HG03571 (cell line): ENCODE data around the gene IFITM10.

Experiments used
- ATAC-seq: cut with Tn5 transposase; IDR thresholded peaks from one replicate; pipeline ENCODE4 v1.9.1; 2021; ENCODE audit not compliant: unreplicated experiment

IFITM10 gene

GRCh38 chr11:1742371-1742770 lies 8.0 kb downstream of the IFITM10 start:
- ATAC-seq: no peak

GRCh38 chr11:1741741-1742140 lies 8.7 kb downstream of the IFITM10 start:
- ATAC-seq: no peak

GRCh38 chr11:1740786-1741530 lies 9.4 kb downstream of the IFITM10 start:
- no peak for ATAC-seq

GRCh38 chr11:1739576-1739975 lies 10.8 kb downstream of the IFITM10 start:
- ATAC-seq: no peak

- ATAC-seq: no peak
Measured at GRCh38 chr11:1738380-1738779, 12.0 kb downstream of the IFITM10 start.

GRCh38 chr11:1737080-1737757 lies 13.2 kb downstream of the IFITM10 start:
- ATAC-seq: no peak

GRCh38 chr11:1736447-1736992 lies 13.9 kb downstream of the IFITM10 start:
- ATAC-seq: no peak

- no peak for ATAC-seq
Measured at GRCh38 chr11:1735271-1735670, 15.1 kb downstream of the IFITM10 start.

GRCh38 chr11:1734641-1735081 lies 15.7 kb downstream of the IFITM10 start:
- ATAC-seq: no peak

- no peak for ATAC-seq
Measured at GRCh38 chr11:1733716-1734640, 16.4 kb downstream of the IFITM10 start.

GRCh38 chr11:1733009-1733715 lies 17.2 kb downstream of the IFITM10 start:
- ATAC-seq: no peak

- ATAC-seq: no peak
Measured at GRCh38 chr11:1732418-1733008, 17.9 kb downstream of the IFITM10 start.

GRCh38 chr11:1731451-1732059 lies 18.8 kb downstream of the IFITM10 start:
- ATAC-seq: no peak

GRCh38 chr11:1730059-1730629 lies 20.3 kb downstream of the IFITM10 start:
- no peak for ATAC-seq

- ATAC-seq: no peak
Measured at GRCh38 chr11:1729692-1730011, 20.7 kb downstream of the IFITM10 start.

- ATAC-seq: no peak
Measured at GRCh38 chr11:1728931-1729691, 21.3 kb downstream of the IFITM10 start.

- no peak for ATAC-seq
Measured at GRCh38 chr11:1728301-1728700, 22.1 kb downstream of the IFITM10 start.

- no peak for ATAC-seq
Measured at GRCh38 chr11:1727861-1728260, 22.5 kb downstream of the IFITM10 start.
